Astrocyte (in vitro differentiated cells and primary cell): Measurements from ENCODE around the gene TTC7B. TPM values are rescaled to one million over a fixed set of nuclear protein-coding genes. Genes with fewer than 3 reads are reported as not detected.

Source experiments
- DNase-seq: peaks from one replicate; pipeline ENCODE4 v3.0.0-alpha.2; 2010; ENCODE audit warnings: low read depth
- FAIRE-seq: peaks from 2 replicates; lab custom pipeline; 2011; peaks lifted over from hg19 to GRCh38; lab: Jason Lieb, UNC
- H2AFZ ChIP-seq: 2 replicates; pipeline ENCODE4 v1.6.0; 2012; ENCODE audit warnings: low read depth, low read length, inconsistent platforms
- H3K27ac ChIP-seq: 2 replicates; pipeline ENCODE4 v1.5.1; 2011; ENCODE audit warnings: low read depth, low read length, inconsistent platforms
- H3K27me3 ChIP-seq: 2 replicates; pipeline ENCODE4 v1.6.0; 2011; ENCODE audit warnings: low read length, inconsistent platforms; ENCODE audit not compliant: insufficient read depth
- H3K36me3 ChIP-seq: 2 replicates; pipeline ENCODE4 v1.5.1; 2011; ENCODE audit warnings: low read length, inconsistent platforms; ENCODE audit not compliant: insufficient read depth
- H3K4me1 ChIP-seq: 2 replicates; pipeline ENCODE4 v1.5.1; 2011; ENCODE audit warnings: low read length, inconsistent platforms; ENCODE audit not compliant: insufficient read depth
- H3K4me2 ChIP-seq: 2 replicates; pipeline ENCODE4 v1.6.0; 2012; ENCODE audit warnings: low read length, inconsistent platforms
- H3K4me3 ChIP-seq: 2 replicates; pipeline ENCODE4 v1.5.1; 2011; ENCODE audit warnings: low read depth, mild to moderate bottlenecking, low read length, inconsistent platforms; ENCODE audit not compliant: insufficient read depth
- H3K79me2 ChIP-seq: 2 replicates; pipeline ENCODE4 v1.6.0; 2012; ENCODE audit warnings: mild to moderate bottlenecking, low read length, inconsistent platforms; ENCODE audit not compliant: insufficient read depth
- H3K9ac ChIP-seq: 2 replicates; pipeline ENCODE4 v1.6.0; 2012; ENCODE audit warnings: mild to moderate bottlenecking, low read length, inconsistent platforms
- H3K9me3 ChIP-seq: 2 replicates; pipeline ENCODE4 v1.5.1; 2012; ENCODE audit warnings: low read depth, mild to moderate bottlenecking, low read length, inconsistent platforms; ENCODE audit not compliant: insufficient read depth
- H4K20me1 ChIP-seq: 2 replicates; pipeline ENCODE4 v1.6.0; 2012; ENCODE audit warnings: low read length, inconsistent platforms; ENCODE audit not compliant: insufficient read depth
- H3K27ac Mint-ChIP-seq: one replicate; pipeline ENCODE4 v1.8.0; 2021; ENCODE audit warnings: mild to moderate bottlenecking, mixed read lengths; ENCODE audit not compliant: unreplicated experiment
- H3K27me3 Mint-ChIP-seq: one replicate; pipeline ENCODE4 v1.8.0; 2021; ENCODE audit warnings: low read depth, mixed read lengths; ENCODE audit not compliant: unreplicated experiment
- H3K36me3 Mint-ChIP-seq: one replicate; pipeline ENCODE4 v1.8.0; 2021; ENCODE audit warnings: low read depth, mixed read lengths; ENCODE audit not compliant: unreplicated experiment
- H3K4me1 Mint-ChIP-seq: one replicate; pipeline ENCODE4 v1.8.0; 2021; ENCODE audit warnings: low read depth, mixed read lengths; ENCODE audit not compliant: unreplicated experiment
- H3K4me3 Mint-ChIP-seq: one replicate; pipeline ENCODE4 v1.8.0; 2021; ENCODE audit warnings: mild to moderate bottlenecking, moderate library complexity, mixed read lengths; ENCODE audit not compliant: unreplicated experiment
- H3K9me3 Mint-ChIP-seq: one replicate; pipeline ENCODE4 v1.8.0; 2021; ENCODE audit warnings: mild to moderate bottlenecking, mixed read lengths; ENCODE audit not compliant: unreplicated experiment
- CTCF ChIP-seq: IDR thresholded peaks from 2 replicates; pipeline ENCODE4 v1.5.1; 2011; ENCODE audit warnings: low read depth, mild to moderate bottlenecking, inconsistent platforms, low read length, moderate library complexity; ENCODE audit not compliant: insufficient read depth
- EZH2 ChIP-seq: IDR thresholded peaks from 2 replicates; pipeline ENCODE4 v1.6.1; 2012; ENCODE audit warnings: mild to moderate bottlenecking, low read length, inconsistent platforms; ENCODE audit not compliant: insufficient read depth
- total RNA-seq: library from RNA; stranded (reverse); gene quantifications from 2 replicates; pipeline ENCODE4 v1.2.1, GENCODE V29; 2021

The TTC7B gene
- total RNA-seq, 1 donor from 2014 or later, result 42.1 TPM

GRCh38 chr14:90814806-90815571, 1.2 kb downstream of the TTC7B start:
- FAIRE-seq (no peak), DNase-seq (no peak)
- Histone ChIP-seq H3K79me2 (peaks cover 54% of the 10 kb centered on the region), H4K20me1 (peaks cover 46% of the 10 kb centered on the region), H3K27ac (no peak overlapping the region), H3K4me2 (peak overlapping the region; percentile 98), H3K4me3 (peak overlapping the region; percentile 66), H3K36me3 (no peaks in the 10 kb centered on the region), H2AFZ (peak overlapping the region; percentile 62), H3K9ac (peak overlapping the region; percentile 77), H3K9me3 (no peaks in the 10 kb centered on the region), H3K4me1 (peaks cover 3% of the 10 kb centered on the region), H3K27me3 (no peaks in the 10 kb centered on the region)
- H3K36me3 Mint-ChIP-seq, result peaks cover 3% of the 10 kb centered on the region
- H3K4me3 Mint-ChIP-seq, result peak overlapping the region; percentile 98
- peaks cover 8% of the 10 kb centered on the region for H3K27me3 Mint-ChIP-seq
- no peaks in the 10 kb centered on the region for H3K9me3 Mint-ChIP-seq
- TF ChIP-seq EZH2 (no peak), CTCF (no peak)
- H3K27ac Mint-ChIP-seq, result peak overlapping the region; percentile 79
- H3K4me1 Mint-ChIP-seq, result peaks cover 3% of the 10 kb centered on the region

GRCh38 chr14:90813442-90813841, 2.8 kb downstream of the TTC7B start:
- Histone ChIP-seq H4K20me1 (peaks cover 53% of the 10 kb centered on the region), H3K9me3 (no peaks in the 10 kb centered on the region), H3K4me2 (no peak overlapping the region), H3K36me3 (no peaks in the 10 kb centered on the region), H3K4me3 (no peak overlapping the region), H2AFZ (no peak overlapping the region), H3K4me1 (peaks cover 12% of the 10 kb centered on the region), H3K9ac (no peak overlapping the region), H3K27ac (no peak overlapping the region), H3K79me2 (peaks cover 61% of the 10 kb centered on the region), H3K27me3 (no peaks in the 10 kb centered on the region)
- no peaks in the 10 kb centered on the region for H3K9me3 Mint-ChIP-seq
- DNase-seq, result no peak
- H3K27me3 Mint-ChIP-seq, result peaks cover 8% of the 10 kb centered on the region
- peaks cover 3% of the 10 kb centered on the region for H3K36me3 Mint-ChIP-seq
- no peak overlapping the region for H3K4me3 Mint-ChIP-seq
- H3K27ac Mint-ChIP-seq, result no peak overlapping the region
- no peak for TF ChIP-seq EZH2
- no peak for TF ChIP-seq CTCF
- H3K4me1 Mint-ChIP-seq, result peaks cover 9% of the 10 kb centered on the region
- no peak for FAIRE-seq

GRCh38 chr14:90812109-90812508, 4.1 kb downstream of the TTC7B start:
- H3K79me2 ChIP-seq, result peaks cover 70% of the 10 kb centered on the region
- no peaks in the 10 kb centered on the region for H3K9me3 Mint-ChIP-seq
- no peak for TF ChIP-seq EZH2
- no peak for TF ChIP-seq CTCF
- no peak overlapping the region for H3K4me3 Mint-ChIP-seq
- H3K9ac ChIP-seq, result no peak overlapping the region
- FAIRE-seq, result no peak
- no peaks in the 10 kb centered on the region for H3K9me3 ChIP-seq
- H4K20me1 ChIP-seq, result peaks cover 66% of the 10 kb centered on the region
- no peak for DNase-seq
- H3K4me1 ChIP-seq, result peaks cover 13% of the 10 kb centered on the region
- H3K36me3 ChIP-seq, result no peaks in the 10 kb centered on the region
- no peak overlapping the region for H3K4me3 ChIP-seq
- H3K27ac Mint-ChIP-seq, result no peak overlapping the region
- H3K4me2 ChIP-seq, result no peak overlapping the region
- H3K27ac ChIP-seq, result no peak overlapping the region
- no peaks in the 10 kb centered on the region for H3K27me3 Mint-ChIP-seq
- peaks cover 3% of the 10 kb centered on the region for H3K36me3 Mint-ChIP-seq
- no peak overlapping the region for H2AFZ ChIP-seq
- H3K27me3 ChIP-seq, result no peaks in the 10 kb centered on the region
- peaks cover 11% of the 10 kb centered on the region for H3K4me1 Mint-ChIP-seq
